Epithelial cell of proximal tubule (primary cell): Measurements from ENCODE around the gene NEUROG3. TPM values are rescaled to one million over a fixed set of nuclear protein-coding genes. Genes with fewer than 3 reads are reported as not detected.

Experiments used
- DNase-seq: peaks from one replicate; pipeline ENCODE4 v3.0.0-alpha.2; 2011; ENCODE audit warnings: low read depth
- H3K4me3 ChIP-seq: 2 replicates; pipeline ENCODE4 v1.5.1; 2011; ENCODE audit warnings: low read depth, mild to moderate bottlenecking, low read length
- CTCF ChIP-seq: conservative IDR thresholded peaks from 2 replicates; pipeline ENCODE4 v1.5.1; 2012; ENCODE audit warnings: low read depth, mild to moderate bottlenecking, low read length
- total RNA-seq: library from RNA; depleted of rRNA; stranded (reverse); fragments of >200 nt; gene quantifications from 2 replicates; pipeline ENCODE4 v1.2.3, GENCODE V29; 2015

The NEUROG3 gene
- total RNA-seq, 1 donor from 2014 or later: not detected

DNA sequence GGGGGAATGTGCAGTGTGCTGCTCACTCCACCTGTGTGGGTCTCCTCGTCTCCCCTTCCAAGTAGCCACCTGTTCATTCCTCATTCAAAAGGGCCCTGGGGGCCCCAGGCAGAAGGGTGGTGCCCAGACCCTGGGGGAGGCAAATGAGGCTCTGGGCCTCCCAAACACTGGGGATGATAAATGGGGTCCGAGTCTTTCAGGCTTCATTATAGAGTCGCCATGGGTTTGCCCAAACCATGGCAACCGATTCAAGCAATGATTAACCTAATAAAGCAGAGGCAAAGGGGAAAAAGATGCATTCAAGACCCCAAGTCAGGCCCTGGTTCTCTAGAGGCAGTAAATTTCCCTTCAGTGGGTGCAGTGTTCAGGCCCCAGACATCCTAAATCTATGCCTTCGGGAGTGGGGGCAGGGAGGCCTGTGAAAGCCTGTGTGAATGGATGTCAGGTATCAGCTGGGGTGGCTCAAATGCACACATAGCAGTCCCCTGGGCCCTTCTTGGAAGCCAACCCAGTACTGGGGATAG lies 10.4 kb downstream of the NEUROG3 start:
- no peak for DNase-seq
- no peak for TF ChIP-seq CTCF

GRCh38 chr10:69559525-69559924 lies 13.7 kb downstream of the NEUROG3 start:
- H3K4me3 ChIP-seq: no peak overlapping the region
- DNase-seq: no peak
- no peak for TF ChIP-seq CTCF

More for the DNA sequence above, 10.4 kb downstream of the NEUROG3 start:
- H3K4me3 ChIP-seq: no peak overlapping the region

- DNase-seq: no peak
- no peak overlapping the region for H3K4me3 ChIP-seq
- TF ChIP-seq CTCF: no peak
Observed at GRCh38 chr10:69558559-69558958, 14.7 kb downstream of the NEUROG3 start.

DNA sequence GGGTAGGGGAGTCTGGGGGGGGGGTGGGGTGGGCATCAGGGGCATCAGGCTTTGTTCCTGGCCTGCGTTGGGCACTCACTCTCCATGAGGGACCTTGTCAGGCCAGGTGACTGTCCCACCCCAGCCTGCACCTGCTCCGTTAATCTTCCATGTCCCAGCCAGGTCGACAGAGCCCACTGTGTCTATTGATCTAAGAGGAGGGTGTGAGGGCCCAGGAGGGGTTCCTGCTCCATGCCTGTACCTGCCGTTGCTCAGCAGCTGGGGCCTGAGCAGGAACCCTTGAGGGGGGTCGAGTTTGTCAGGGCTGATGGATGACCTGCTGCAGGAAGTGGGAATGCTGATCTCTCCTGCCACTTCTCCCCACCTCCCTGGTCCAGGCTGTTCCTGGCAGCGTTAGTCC lies 18.6 kb downstream of the NEUROG3 start:
- H3K4me3 ChIP-seq: no peak overlapping the region
- no peak for DNase-seq
- TF ChIP-seq CTCF: no peak

DNA sequence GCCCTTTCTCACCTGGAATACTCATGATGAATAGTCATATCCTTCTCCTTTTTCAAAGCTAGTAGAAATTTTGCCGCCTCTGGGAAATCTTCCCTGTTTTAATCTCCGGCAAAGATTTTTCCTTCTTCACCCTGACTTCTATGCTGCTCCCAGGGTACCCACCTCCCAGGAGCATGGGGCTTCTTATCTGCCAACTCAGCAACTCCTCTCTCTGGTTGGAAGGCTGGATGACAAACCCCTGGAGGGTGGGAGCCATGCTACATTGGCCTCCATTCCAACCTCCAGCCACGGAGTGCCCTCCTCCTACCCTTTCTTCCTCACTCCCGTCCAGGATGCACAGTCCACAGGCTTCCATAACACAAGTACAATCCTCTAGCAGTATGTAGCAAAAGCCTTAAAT lies 19.9 kb downstream of the NEUROG3 start:
- DNase-seq: no peak
- TF ChIP-seq CTCF: no peak
- H3K4me3 ChIP-seq: no peak overlapping the region

DNA sequence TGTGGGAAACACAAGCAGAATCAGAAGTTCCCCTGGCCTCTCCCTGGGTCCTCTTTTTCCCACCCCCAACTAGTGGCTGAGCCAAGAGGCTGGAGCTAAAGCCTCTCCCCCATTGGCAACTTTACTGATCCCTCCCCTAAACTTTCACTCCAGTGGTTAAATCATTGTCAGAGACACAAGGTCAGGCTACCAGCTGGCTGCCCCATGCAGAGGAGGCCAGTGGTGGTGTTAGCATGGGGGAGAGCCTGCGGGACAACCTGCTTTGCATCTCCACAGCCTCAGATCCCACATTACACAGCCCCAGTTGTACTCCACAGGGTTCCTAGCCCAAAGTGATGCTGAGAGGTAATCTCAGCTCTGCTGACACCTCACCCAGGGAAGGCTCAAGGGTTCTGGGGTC lies 21.0 kb downstream of the NEUROG3 start:
- no peak for DNase-seq

More for the DNA sequence above, 21.0 kb downstream of the NEUROG3 start:
- H3K4me3 ChIP-seq: no peak overlapping the region
- TF ChIP-seq CTCF: no peak
